ENCODE measurements around the gene ALG12.
A peak's percentile ranks its signal among the peaks of the same experiment; 100 is the strongest.

The ALG12 gene

GRCh38 chr22:49883294-49883640 is 35.0 kb downstream of the ALG12 start:
- TF ChIP-seq EZH2 (optimal IDR thresholded peaks at IDR 0.05; ENCODE audit: low read depth, low read length) (no peak), EZH2phosphoT487 (IDR thresholded peaks at IDR 0.05; ENCODE audit: low read length) (no peak)
- TF ChIP-seq, protein P1, sequence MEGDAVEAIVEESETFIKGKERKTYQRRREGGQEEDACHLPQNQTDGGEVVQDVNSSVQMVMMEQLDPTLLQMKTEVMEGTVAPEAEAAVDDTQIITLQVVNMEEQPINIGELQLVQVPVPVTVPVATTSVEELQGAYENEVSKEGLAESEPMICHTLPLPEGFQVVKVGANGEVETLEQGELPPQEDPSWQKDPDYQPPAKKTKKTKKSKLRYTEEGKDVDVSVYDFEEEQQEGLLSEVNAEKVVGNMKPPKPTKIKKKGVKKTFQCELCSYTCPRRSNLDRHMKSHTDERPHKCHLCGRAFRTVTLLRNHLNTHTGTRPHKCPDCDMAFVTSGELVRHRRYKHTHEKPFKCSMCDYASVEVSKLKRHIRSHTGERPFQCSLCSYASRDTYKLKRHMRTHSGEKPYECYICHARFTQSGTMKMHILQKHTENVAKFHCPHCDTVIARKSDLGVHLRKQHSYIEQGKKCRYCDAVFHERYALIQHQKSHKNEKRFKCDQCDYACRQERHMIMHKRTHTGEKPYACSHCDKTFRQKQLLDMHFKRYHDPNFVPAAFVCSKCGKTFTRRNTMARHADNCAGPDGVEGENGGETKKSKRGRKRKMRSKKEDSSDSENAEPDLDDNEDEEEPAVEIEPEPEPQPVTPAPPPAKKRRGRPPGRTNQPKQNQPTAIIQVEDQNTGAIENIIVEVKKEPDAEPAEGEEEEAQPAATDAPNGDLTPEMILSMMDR (IDR thresholded peaks at IDR 0.05; ENCODE audit: low read length), result no peak
- Histone ChIP-seq H3K4me2 (ENCODE audit: low read depth, low read length) (no peak overlapping the region), H3K36me3 (replicated peaks; ENCODE audit: insufficient read depth, low read length) (peaks cover 34% of the 10 kb centered on the region)

DNA sequence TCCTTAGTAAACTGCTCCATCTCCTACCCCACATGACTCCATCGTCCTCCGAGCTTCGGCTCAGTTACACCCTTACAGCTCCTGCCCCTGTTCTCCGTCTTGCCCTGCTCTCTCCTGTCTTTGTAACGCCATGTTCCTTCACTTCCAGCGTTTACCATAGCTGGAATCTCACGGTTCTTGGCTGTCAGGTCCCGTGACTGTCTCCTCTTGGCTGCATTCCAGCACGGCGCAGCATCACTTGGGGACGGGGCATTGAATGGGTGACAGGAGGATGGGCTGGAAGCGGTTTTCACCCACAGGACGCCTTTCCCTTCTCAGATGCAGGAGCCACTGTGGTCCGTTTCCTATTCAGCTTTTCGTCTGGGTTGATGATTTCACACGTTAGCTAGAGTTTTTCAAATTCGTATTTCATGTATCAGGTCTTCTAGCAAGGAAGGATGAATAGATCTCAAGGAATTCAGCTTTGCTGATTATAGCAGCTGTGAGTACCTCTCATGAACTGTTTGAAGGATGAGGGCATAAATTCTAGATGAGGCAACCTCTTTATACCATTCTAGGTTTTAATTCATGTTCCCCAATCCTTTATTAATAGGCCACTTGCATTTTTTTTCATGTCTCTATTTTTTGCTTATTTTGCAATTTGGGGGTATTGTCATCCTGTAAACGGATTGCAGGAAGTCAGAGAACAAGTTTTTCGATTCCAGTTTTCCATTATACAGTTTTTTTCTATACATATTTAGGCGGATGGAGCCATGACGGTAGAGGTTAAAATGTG is 35.5 kb downstream of the ALG12 start:
- Histone ChIP-seq H3K27ac (ENCODE audit: low read length) (no peak overlapping the region), H3F3A (ENCODE audit: insufficient read depth, low read length) (peaks cover 9% of the 10 kb centered on the region), H3K4me1 (ENCODE audit: low read length) (peaks cover 16% of the 10 kb centered on the region), H3K9me3 (replicated peaks; ENCODE audit: insufficient read depth, low read length) (no peaks in the 10 kb centered on the region), H3K9me2 (replicated peaks; ENCODE audit: insufficient read depth, low read length) (no peaks in the 10 kb centered on the region), H4K20me1 (ENCODE audit: insufficient read depth, low read length) (no peaks in the 10 kb centered on the region), H2AFZ (ENCODE audit: low read length) (no peak overlapping the region), H3K4me2 (ENCODE audit: low read depth, low read length) (no peak overlapping the region), H3K79me2 (ENCODE audit: low read length) (peaks cover 93% of the 10 kb centered on the region), H3K4me3 (ENCODE audit: low read length) (no peak overlapping the region), H3K27me3 (replicated peaks; ENCODE audit: insufficient read depth, low read length) (no peaks in the 10 kb centered on the region), H3K36me3 (replicated peaks; ENCODE audit: insufficient read depth, low read length) (peaks cover 34% of the 10 kb centered on the region), H3K9ac (ENCODE audit: low read length) (no peak overlapping the region)
- DNase-seq, result no peak
- TF ChIP-seq, protein P1 (IDR thresholded peaks at IDR 0.05; ENCODE audit: low read length), result no peak
- no peak for TF ChIP-seq EZH2phosphoT487 (IDR thresholded peaks at IDR 0.05; ENCODE audit: low read length)
- TF ChIP-seq EZH2 (optimal IDR thresholded peaks at IDR 0.05; ENCODE audit: low read depth, low read length), result no peak

More at GRCh38 chr22:49883294-49883640, 35.0 kb downstream of the ALG12 start:
- peaks cover 94% of the 10 kb centered on the region for H3K79me2 ChIP-seq (ENCODE audit: low read length)
- H3F3A ChIP-seq (ENCODE audit: insufficient read depth, low read length), result peaks cover 9% of the 10 kb centered on the region
- H3K4me1 ChIP-seq (ENCODE audit: low read length), result peaks cover 16% of the 10 kb centered on the region
- no peak overlapping the region for H3K4me3 ChIP-seq (ENCODE audit: low read length)
- no peak overlapping the region for H3K9ac ChIP-seq (ENCODE audit: low read length)
- no peaks in the 10 kb centered on the region for H3K9me3 ChIP-seq (replicated peaks; ENCODE audit: insufficient read depth, low read length)
- H3K27me3 ChIP-seq (replicated peaks; ENCODE audit: insufficient read depth, low read length), result no peaks in the 10 kb centered on the region
- H3K9me2 ChIP-seq (replicated peaks; ENCODE audit: insufficient read depth, low read length), result no peaks in the 10 kb centered on the region
- no peak overlapping the region for H3K27ac ChIP-seq (ENCODE audit: low read length)
- DNase-seq, result no peak
- no peak overlapping the region for H2AFZ ChIP-seq (ENCODE audit: low read length)
- no peaks in the 10 kb centered on the region for H4K20me1 ChIP-seq (ENCODE audit: insufficient read depth, low read length)

- Histone ChIP-seq H3K9ac (ENCODE audit: low read length) (no peak overlapping the region), H3K4me3 (ENCODE audit: low read length) (no peak overlapping the region), H3F3A (ENCODE audit: insufficient read depth, low read length) (peaks cover 9% of the 10 kb centered on the region), H2AFZ (ENCODE audit: low read length) (no peak overlapping the region), H3K27me3 (replicated peaks; ENCODE audit: insufficient read depth, low read length) (no peaks in the 10 kb centered on the region), H3K9me2 (replicated peaks; ENCODE audit: insufficient read depth, low read length) (no peaks in the 10 kb centered on the region), H3K79me2 (ENCODE audit: low read length) (peaks cover 93% of the 10 kb centered on the region), H3K36me3 (replicated peaks; ENCODE audit: insufficient read depth, low read length) (peaks cover 34% of the 10 kb centered on the region), H4K20me1 (ENCODE audit: insufficient read depth, low read length) (no peaks in the 10 kb centered on the region), H3K4me1 (ENCODE audit: low read length) (peaks cover 16% of the 10 kb centered on the region), H3K27ac (ENCODE audit: low read length) (peak overlapping the region; percentile 28; the same call in 1 of the 2 replicates), H3K4me2 (ENCODE audit: low read depth, low read length) (peak overlapping the region; percentile 34; the same call in 1 of the 2 replicates), H3K9me3 (replicated peaks; ENCODE audit: insufficient read depth, low read length) (no peaks in the 10 kb centered on the region)
- TF ChIP-seq, protein P1 (IDR thresholded peaks at IDR 0.05; ENCODE audit: low read length), result no peak
- TF ChIP-seq EZH2phosphoT487 (IDR thresholded peaks at IDR 0.05; ENCODE audit: low read length), result no peak
- TF ChIP-seq EZH2 (optimal IDR thresholded peaks at IDR 0.05; ENCODE audit: low read depth, low read length), result no peak
- DNase-seq, result peak; percentile 11
Observed at GRCh38 chr22:49881856-49882255, 36.4 kb downstream of the ALG12 start.
